Esophagus muscularis mucosa (tissue), 4 donors: ENCODE data around the gene RNF144A.

ENCODE experiments used
- CTCF ChIP-seq, 3 experiments: fragments of 200-600 bp in 2 of 3; fragments of 450-650 bp in 1 of 3; sonication (generic) in 2 of 3; IDR thresholded peaks; one replicate each; pipeline ENCODE4 v1.5.1; 2017 to 2019; ENCODE audit warnings: antibody characterized with exemption in 3 of 3, mild to moderate bottlenecking in 2 of 3, moderate library complexity in 1 of 3
- EP300 ChIP-seq: sonication (generic); formaldehyde crosslinking; IDR thresholded peaks from one replicate; pipeline ENCODE4 v1.6.1; 2017; ENCODE audit warnings: antibody characterized with exemption
- POLR2A ChIP-seq: fragments of 450-650 bp; IDR thresholded peaks from one replicate; pipeline ENCODE4 v1.6.1; 2017; ENCODE audit warnings: antibody characterized with exemption, moderate library complexity, mild to moderate bottlenecking, low read depth
- POLR2AphosphoS5 ChIP-seq, 2 donors: sonication (generic); formaldehyde crosslinking; IDR thresholded peaks; one replicate each; pipeline ENCODE4 v1.6.1; 2017; ENCODE audit warnings: antibody characterized with exemption in 2 of 2

DNA sequence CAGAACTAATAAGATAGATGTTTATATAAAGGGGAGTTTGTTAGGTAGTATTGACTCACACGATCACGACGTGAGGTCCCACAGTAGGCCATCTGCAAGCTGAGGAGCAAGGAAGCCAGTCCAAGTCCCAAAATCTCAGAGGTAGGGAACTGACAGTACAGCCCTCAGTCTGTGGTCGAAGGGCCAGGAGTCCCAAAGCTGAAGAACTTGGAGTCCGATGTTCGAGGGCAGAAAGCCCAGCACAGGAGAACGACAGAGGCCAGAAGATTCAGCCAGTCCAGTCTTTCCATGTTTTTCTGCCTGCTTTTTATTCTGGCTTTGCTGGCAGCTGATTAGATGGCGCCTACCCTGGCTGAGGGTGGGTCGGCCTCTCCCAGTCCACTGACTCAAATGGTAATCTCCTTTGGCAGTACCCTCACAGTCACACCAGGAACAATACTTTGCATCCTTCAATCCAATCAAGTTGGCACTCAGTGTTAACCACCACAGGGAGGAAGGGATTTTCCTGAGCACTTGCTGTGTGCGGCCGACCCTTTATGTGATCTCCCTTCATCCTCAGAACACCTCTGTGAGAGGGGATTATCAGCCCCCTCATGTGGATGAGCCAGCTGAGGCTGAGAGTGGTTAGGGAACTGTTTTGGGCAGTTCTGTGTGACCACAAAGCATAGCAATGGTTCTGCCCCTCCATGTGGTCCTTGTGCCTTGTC lies 78.3 kb downstream of the RNF144A start:
- TF ChIP-seq POLR2A (no peak), CTCF (IDR thresholded peaks at IDR 0.05) (no peak), POLR2AphosphoS5 (IDR thresholded peaks at IDR 0.05) (no peak), EP300 (no peak)
